Thymus (tissue), 11 donors: ENCODE data around the gene APOC1. TPM values are rescaled to one million over a fixed set of nuclear protein-coding genes. Genes with fewer than 3 reads are reported as not detected.
"Not testable (repeated sequence)": the region's sequence is repeated elsewhere in the genome, so short reads cannot be mapped to it uniquely, and the experiment has no call there.

Experiments
- DNase-seq, 9 donors: peaks; one replicate each; pipeline ENCODE4 v3.0.0-alpha.2; 2013; ENCODE audit warnings: low spot score in 9 of 9, low read depth in 6 of 9, missing footprints in 1 of 9
- H3K27ac ChIP-seq, 2 donors: one replicate each; pipeline ENCODE4 v1.5.1; 2013; ENCODE audit warnings: control low read depth in 1 of 2, low read depth in 1 of 2, low read length in 1 of 2, mild to moderate bottlenecking in 1 of 2, moderate library complexity in 1 of 2
- H3K27me3 ChIP-seq, 2 donors: one replicate each; pipeline ENCODE4 v1.5.1; 2013; ENCODE audit warnings: low read length in 1 of 2; ENCODE audit not compliant: control insufficient read depth in 2 of 2, insufficient read depth in 1 of 2
- H3K36me3 ChIP-seq, 2 donors: one replicate each; pipeline ENCODE4 v1.5.1; 2013; ENCODE audit warnings: low read length in 1 of 2, mild to moderate bottlenecking in 1 of 2, moderate library complexity in 1 of 2; ENCODE audit not compliant: control insufficient read depth in 2 of 2, insufficient read depth in 2 of 2
- H3K4me1 ChIP-seq, 2 donors: one replicate each; pipeline ENCODE4 v1.5.1; 2013; ENCODE audit warnings: low read length in 2 of 2; ENCODE audit not compliant: control insufficient read depth in 2 of 2, insufficient read depth in 2 of 2
- H3K4me3 ChIP-seq, 2 donors: one replicate each; pipeline ENCODE4 v1.5.1; 2013; ENCODE audit warnings: low read length in 2 of 2, control low read depth in 1 of 2, mild to moderate bottlenecking in 1 of 2
- H3K9me3 ChIP-seq, 2 donors: one replicate each; pipeline ENCODE4 v1.5.1; 2013; ENCODE audit warnings: low read length in 1 of 2, mild to moderate bottlenecking in 1 of 2; ENCODE audit not compliant: control insufficient read depth in 2 of 2, insufficient read depth in 1 of 2
- WGBS: extraction: QIAGEN DNeasy Blood & Tissue Kit; methylation state at CpG from one replicate; pipeline ENCODE4 v1.1.7; 2013; 5-methylcytosine and 5-hydroxymethylcytosine counted together
- polyA plus RNA-seq: library from polyadenylated mRNA; stranded (reverse); fragments of 200-250 nt; gene quantifications from one replicate; pipeline ENCODE4 v1.2.3, GENCODE V29; 2013
- total RNA-seq: library from RNA; stranded (reverse); fragments of 120-200 nt; gene quantifications from one replicate; pipeline ENCODE4 v1.2.4, GENCODE V29; 2013
- donor health status: healthy.

APOC1 gene
- total and polyA plus RNA-seq, 2 donors = 85.6 to 249 TPM

DNA sequence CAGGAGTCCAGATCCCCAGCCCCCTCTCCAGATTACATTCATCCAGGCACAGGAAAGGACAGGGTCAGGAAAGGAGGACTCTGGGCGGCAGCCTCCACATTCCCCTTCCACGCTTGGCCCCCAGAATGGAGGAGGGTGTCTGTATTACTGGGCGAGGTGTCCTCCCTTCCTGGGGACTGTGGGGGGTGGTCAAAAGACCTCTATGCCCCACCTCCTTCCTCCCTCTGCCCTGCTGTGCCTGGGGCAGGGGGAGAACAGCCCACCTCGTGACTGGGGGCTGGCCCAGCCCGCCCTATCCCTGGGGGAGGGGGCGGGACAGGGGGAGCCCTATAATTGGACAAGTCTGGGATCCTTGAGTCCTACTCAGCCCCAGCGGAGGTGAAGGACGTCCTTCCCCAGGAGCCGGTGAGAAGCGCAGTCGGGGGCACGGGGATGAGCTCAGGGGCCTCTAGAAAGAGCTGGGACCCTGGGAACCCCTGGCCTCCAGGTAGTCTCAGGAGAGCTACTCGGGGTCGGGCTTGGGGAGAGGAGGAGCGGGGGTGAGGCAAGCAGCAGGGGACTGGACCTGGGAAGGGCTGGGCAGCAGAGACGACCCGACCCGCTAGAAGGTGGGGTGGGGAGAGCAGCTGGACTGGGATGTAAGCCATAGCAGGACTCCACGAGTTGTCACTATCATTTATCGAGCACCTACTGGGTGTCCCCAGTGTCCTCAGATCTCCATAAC lies 8.8 kb upstream of the APOC1 start, which contains the start of gene APOE:
APOE (plus strand) TSS at position 360 of the 724 bp plus-strand sequence. CDS start 829 bp downstream, outside the sequence.
- Histone ChIP-seq H3K27me3 (peaks cover 10 to 33% of the 10 kb centered on the region in 2 donors), H3K4me1 (no peaks in the 10 kb centered on the region), H3K27ac (no peak within 1 kb of the TSS), H3K9me3 (peaks cover 0 to 5% of the 10 kb centered on the region in 2 donors), H3K36me3 (peaks cover 16 to 23% of the 10 kb centered on the region in 2 donors), H3K4me3 (peak within 1 kb of the TSS in 1 of 2 donors; percentile 26)
- WGBS = 5% methylated on average over 20 of the region's 20 CpGs
- DNase-seq = no peak

DNA sequence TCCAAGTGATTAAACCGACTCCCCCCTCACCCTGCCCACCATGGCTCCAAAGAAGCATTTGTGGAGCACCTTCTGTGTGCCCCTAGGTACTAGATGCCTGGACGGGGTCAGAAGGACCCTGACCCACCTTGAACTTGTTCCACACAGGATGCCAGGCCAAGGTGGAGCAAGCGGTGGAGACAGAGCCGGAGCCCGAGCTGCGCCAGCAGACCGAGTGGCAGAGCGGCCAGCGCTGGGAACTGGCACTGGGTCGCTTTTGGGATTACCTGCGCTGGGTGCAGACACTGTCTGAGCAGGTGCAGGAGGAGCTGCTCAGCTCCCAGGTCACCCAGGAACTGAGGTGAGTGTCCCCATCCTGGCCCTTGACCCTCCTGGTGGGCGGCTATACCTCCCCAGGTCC lies 6.8 kb upstream of the APOC1 start:
- peaks cover 10 to 47% of the 10 kb centered on the region in 2 donors for H3K27me3 ChIP-seq
- H3K4me3 ChIP-seq = no peak overlapping the region
- WGBS = 97% methylated on average over 12 of the region's 12 CpGs
- H3K9me3 ChIP-seq = peaks cover 0 to 5% of the 10 kb centered on the region in 2 donors
- peaks cover 0 to 5% of the 10 kb centered on the region in 2 donors for H3K4me1 ChIP-seq
- H3K36me3 ChIP-seq = peaks cover 3 to 7% of the 10 kb centered on the region in 2 donors
- DNase-seq = no peak
- no peak overlapping the region for H3K27ac ChIP-seq

DNA sequence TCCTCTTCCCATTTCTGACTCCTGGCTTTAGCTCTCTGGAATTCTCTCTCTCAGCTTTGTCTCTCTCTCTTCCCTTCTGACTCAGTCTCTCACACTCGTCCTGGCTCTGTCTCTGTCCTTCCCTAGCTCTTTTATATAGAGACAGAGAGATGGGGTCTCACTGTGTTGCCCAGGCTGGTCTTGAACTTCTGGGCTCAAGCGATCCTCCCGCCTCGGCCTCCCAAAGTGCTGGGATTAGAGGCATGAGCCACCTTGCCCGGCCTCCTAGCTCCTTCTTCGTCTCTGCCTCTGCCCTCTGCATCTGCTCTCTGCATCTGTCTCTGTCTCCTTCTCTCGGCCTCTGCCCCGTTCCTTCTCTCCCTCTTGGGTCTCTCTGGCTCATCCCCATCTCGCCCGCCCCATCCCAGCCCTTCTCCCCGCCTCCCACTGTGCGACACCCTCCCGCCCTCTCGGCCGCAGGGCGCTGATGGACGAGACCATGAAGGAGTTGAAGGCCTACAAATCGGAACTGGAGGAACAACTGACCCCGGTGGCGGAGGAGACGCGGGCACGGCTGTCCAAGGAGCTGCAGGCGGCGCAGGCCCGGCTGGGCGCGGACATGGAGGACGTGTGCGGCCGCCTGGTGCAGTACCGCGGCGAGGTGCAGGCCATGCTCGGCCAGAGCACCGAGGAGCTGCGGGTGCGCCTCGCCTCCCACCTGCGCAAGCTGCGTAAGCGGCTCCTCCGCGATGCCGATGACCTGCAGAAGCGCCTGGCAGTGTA lies 6.2 kb upstream of the APOC1 start:
- H3K27ac ChIP-seq = no peak overlapping the region
- no peak for DNase-seq
- WGBS = 97% methylated on average over 46 of the region's 46 CpGs
- peaks cover 0 to under 1% of the 10 kb centered on the region in 2 donors for H3K36me3 ChIP-seq
- H3K4me3 ChIP-seq = no peak overlapping the region
- H3K27me3 ChIP-seq = peaks cover 10 to 53% of the 10 kb centered on the region in 2 donors
- peaks cover 0 to 5% of the 10 kb centered on the region in 2 donors for H3K4me1 ChIP-seq
- H3K9me3 ChIP-seq = peaks cover 0 to 5% of the 10 kb centered on the region in 2 donors

DNA sequence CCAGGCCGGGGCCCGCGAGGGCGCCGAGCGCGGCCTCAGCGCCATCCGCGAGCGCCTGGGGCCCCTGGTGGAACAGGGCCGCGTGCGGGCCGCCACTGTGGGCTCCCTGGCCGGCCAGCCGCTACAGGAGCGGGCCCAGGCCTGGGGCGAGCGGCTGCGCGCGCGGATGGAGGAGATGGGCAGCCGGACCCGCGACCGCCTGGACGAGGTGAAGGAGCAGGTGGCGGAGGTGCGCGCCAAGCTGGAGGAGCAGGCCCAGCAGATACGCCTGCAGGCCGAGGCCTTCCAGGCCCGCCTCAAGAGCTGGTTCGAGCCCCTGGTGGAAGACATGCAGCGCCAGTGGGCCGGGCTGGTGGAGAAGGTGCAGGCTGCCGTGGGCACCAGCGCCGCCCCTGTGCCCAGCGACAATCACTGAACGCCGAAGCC lies 5.6 kb upstream of the APOC1 start:
- Histone ChIP-seq H3K4me1 (peaks cover 0 to 5% of the 10 kb centered on the region in 2 donors), H3K4me3 (no peak overlapping the region), H3K27me3 (peaks cover 10 to 58% of the 10 kb centered on the region in 2 donors), H3K27ac (no peak overlapping the region), H3K9me3 (peaks cover 0 to 5% of the 10 kb centered on the region in 2 donors), H3K36me3 (no peaks in the 10 kb centered on the region)
- no peak for DNase-seq
- 97% methylated on average over 44 of the region's 44 CpGs for WGBS

DNA sequence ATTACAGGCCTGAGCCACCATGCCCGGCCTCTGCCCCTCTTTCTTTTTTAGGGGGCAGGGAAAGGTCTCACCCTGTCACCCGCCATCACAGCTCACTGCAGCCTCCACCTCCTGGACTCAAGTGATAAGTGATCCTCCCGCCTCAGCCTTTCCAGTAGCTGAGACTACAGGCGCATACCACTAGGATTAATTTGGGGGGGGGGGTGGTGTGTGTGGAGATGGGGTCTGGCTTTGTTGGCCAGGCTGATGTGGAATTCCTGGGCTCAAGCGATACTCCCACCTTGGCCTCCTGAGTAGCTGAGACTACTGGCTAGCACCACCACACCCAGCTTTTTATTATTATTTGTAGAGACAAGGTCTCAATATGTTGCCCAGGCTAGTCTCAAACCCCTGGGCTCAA lies 4.6 kb upstream of the APOC1 start:
- Histone ChIP-seq H3K4me3 (no peak overlapping the region), H3K27ac (no peak overlapping the region), H3K9me3 (peaks cover 0 to 5% of the 10 kb centered on the region in 2 donors), H3K36me3 (no peaks in the 10 kb centered on the region), H3K27me3 (peaks cover 6 to 64% of the 10 kb centered on the region in 2 donors), H3K4me1 (peaks cover 0 to 12% of the 10 kb centered on the region in 2 donors)
- DNase-seq = no peak
- WGBS = 95% methylated on average over 5 of the region's 5 CpGs

DNA sequence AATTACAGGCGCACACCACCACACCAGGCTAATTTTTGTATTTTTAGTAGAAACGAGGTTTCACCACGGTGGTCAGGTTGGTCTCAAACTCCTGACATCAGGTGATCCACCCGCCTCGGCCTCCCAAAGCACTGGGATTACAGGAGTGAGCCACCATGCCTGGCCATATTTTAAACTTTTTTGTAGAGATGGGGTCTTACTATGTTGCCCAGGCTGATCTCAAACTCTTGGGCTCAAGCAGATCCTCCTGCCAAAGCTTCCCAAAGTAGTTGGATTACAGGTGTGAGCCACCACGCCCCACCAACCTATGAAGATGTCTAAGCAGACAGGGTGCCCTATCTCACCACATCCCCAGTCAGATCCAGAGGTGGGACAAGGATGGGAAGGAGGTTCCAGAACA lies 2.5 kb upstream of the APOC1 start:
- H3K9me3 ChIP-seq, H3K27ac ChIP-seq, DNase-seq, H3K36me3 ChIP-seq, H3K4me3 ChIP-seq: not testable (repeated sequence)
- H3K27me3 ChIP-seq = peaks cover 0 to 44% of the 10 kb centered on the region in 2 donors
- H3K4me1 ChIP-seq = peaks cover 0 to 15% of the 10 kb centered on the region in 2 donors
- 95% methylated on average over 6 of the region's 6 CpGs for WGBS

DNA sequence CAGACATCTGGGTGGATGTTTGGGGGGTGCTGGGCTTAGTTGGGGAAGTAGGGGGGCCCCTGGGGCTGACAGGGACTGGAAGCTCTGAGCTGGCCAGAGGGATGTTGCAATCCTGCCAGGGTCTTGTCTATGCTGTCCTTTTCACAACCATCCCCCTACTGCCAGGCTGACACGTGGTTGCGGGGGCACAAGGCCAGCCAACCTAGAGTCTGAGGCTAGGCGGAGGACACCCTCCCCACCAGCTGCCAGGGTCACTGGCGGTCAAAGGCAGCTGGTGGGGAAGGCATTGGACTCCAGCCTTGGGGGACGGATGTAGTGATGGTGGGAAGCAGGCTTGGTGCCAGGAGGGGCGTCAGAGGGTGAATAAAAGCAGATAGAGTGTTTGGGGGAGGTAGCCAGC lies 1.6 kb upstream of the APOC1 start:
- no peak overlapping the region for H3K4me3 ChIP-seq

DNA sequence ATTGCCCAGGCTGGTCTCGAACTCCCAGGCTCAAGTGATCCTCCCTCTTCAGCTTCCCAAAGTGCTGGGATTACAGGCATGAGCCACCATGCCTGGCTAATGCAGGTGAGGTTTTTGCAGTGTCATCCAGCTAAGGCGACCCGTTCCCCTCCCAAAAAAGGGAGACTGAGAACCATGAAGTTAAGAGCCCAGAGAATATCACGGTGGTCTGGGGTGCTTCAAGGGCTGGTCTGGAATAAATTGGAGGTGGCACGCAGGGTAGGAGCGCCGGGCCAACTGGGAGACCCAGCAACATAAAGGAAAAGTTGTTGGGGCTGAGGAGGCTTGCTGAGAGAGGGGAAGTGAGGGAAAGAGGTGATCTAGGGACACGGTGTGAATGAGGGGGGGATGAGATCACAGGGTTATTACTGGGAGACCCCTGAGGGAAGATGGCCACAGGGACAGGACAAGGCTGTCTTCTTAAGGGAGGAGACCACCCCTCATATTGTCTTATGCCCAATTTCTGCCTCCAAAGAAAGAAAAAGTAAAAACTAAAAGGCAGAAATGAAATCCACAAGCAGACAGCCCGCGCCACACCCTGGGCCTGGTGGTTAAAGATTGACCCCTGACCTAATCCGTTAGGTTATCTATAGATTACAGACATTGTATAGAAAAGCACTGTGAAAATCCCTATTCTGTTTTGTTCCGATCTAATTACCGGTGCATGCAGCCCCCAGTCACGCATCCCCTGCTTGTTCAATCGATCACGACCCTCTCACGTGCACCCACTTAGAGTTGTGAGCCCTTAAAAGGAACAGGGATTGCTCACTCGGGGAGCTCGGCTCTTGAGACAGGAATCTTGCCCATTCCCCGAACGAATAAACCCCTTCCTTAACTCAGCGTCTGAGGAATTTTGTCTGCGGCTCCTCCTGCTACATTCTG lies 636 bp upstream of the APOC1 start:
- not testable (repeated sequence) for DNase-seq, H3K36me3 ChIP-seq, H3K4me3 ChIP-seq, H3K9me3 ChIP-seq
- Histone ChIP-seq H3K4me1 (peaks cover 0 to 15% of the 10 kb centered on the region in 2 donors), H3K27me3 (peaks cover 0 to 35% of the 10 kb centered on the region in 2 donors), H3K27ac (peak overlapping the region in 1 of 2 donors; percentile 18)
- WGBS = 62% methylated on average over 23 of the region's 23 CpGs

More for the DNA sequence above, 1.6 kb upstream of the APOC1 start:
- H3K36me3 ChIP-seq = no peaks in the 10 kb centered on the region
- H3K27me3 ChIP-seq = peaks cover 0 to 35% of the 10 kb centered on the region in 2 donors
- H3K9me3 ChIP-seq = no peaks in the 10 kb centered on the region
- peaks cover 0 to 15% of the 10 kb centered on the region in 2 donors for H3K4me1 ChIP-seq
- no peak for DNase-seq
- 82% methylated on average over 6 of the region's 6 CpGs for WGBS
- H3K27ac ChIP-seq = no peak overlapping the region
